Calu3 (cell line): ENCODE measurements around the gene SMDT1. TPM values are rescaled to one million over a fixed set of nuclear protein-coding genes. Genes with fewer than 3 reads are reported as not detected.
A peak's percentile ranks its signal among the peaks of the same experiment; 100 is the strongest.

ENCODE experiments used
- Bru-seq: library from RNA; stranded (reverse); fragments of 400-500 nt; gene quantifications from one replicate; lab custom pipeline; 2021; lab: Mats Ljungman, UMichigan
- BruChase-seq, 2 experiments: library from RNA; stranded (reverse); fragments of 400-500 nt; gene quantifications; one replicate each; lab custom pipeline; 2021; lab: Mats Ljungman, UMichigan
- BruUV-seq: library from RNA; stranded (reverse); fragments of 400-500 nt; replicated peaks from 2 replicates; lab custom pipeline; 2021; lab: Mats Ljungman, UMichigan
- CTCF ChIA-PET: fragments of 300-600 bp; sonication (Branson Sonifier 250); formaldehyde crosslinking; loops from one replicate; lab custom pipeline; 2022; ENCODE audit warnings: antibody characterized with exemption; lab: Charles Lee
- DNase-seq: peaks from one replicate; pipeline ENCODE4 v3.0.0; 2022
- H3K27ac Mint-ChIP-seq: one replicate; pipeline ENCODE4 v1.8.0; 2022; ENCODE audit warnings: mixed read lengths; ENCODE audit not compliant: unreplicated experiment
- H3K27me3 Mint-ChIP-seq: one replicate; pipeline ENCODE4 v1.8.0; 2022; ENCODE audit warnings: mixed read lengths; ENCODE audit not compliant: unreplicated experiment
- H3K36me3 Mint-ChIP-seq: one replicate; pipeline ENCODE4 v1.8.0; 2022; ENCODE audit warnings: mild to moderate bottlenecking, moderate library complexity, mixed read lengths; ENCODE audit not compliant: insufficient read depth, unreplicated experiment
- H3K4me1 Mint-ChIP-seq: one replicate; pipeline ENCODE4 v1.8.0; 2022; ENCODE audit warnings: mild to moderate bottlenecking, low read depth, mixed read lengths; ENCODE audit not compliant: unreplicated experiment
- H3K4me3 Mint-ChIP-seq: one replicate; pipeline ENCODE4 v1.8.0; 2022; ENCODE audit warnings: mild to moderate bottlenecking, low read depth, moderate library complexity, mixed read lengths; ENCODE audit not compliant: unreplicated experiment
- H3K9me3 Mint-ChIP-seq: one replicate; pipeline ENCODE4 v1.8.0; 2022; ENCODE audit warnings: low read depth, mixed read lengths; ENCODE audit not compliant: unreplicated experiment
- intact Hi-C: fragments of 100-400 bp; cut with micrococcal nuclease; formaldehyde crosslinking; loops from one replicate; pipeline ENCODE4 v1.10.0; 2022; ENCODE audit not compliant: unreplicated experiment
- long read RNA-seq: library from polyadenylated mRNA; stranded (forward); transcript quantifications from one replicate; pipeline ENCODE4 v2.0.0, GENCODE V29; 2022
- total RNA-seq: library from RNA; stranded (reverse); gene quantifications from 2 replicates; pipeline ENCODE4 v1.2.3, GENCODE V29; 2022
- TF ChIP-seq, protein P1 (sequence below): fragments of 200-600 bp; IDR thresholded peaks from one replicate; pipeline ENCODE4 v1.8.0; 2022; ENCODE audit warnings: antibody characterized with exemption; ENCODE audit not compliant: unreplicated experiment

The SMDT1 gene, protein sequence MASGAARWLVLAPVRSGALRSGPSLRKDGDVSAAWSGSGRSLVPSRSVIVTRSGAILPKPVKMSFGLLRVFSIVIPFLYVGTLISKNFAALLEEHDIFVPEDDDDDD
- total RNA-seq (60.8 and 65.5 TPM in 2 replicates), Bru-seq, nascent RNA (percentile 75 among the genes with signal in this experiment), BruChase-seq, experiment 1, labeled RNA remaining after a 6-hour chase (percentile 83 among the genes with signal in this experiment), BruChase-seq, experiment 2, labeled RNA remaining after a 2-hour chase (percentile 75 among the genes with signal in this experiment)
- long read RNA-seq, transcript SMDT1-201 (3 exons, 1,567 nt): major isoform, 84 of 96 reads
- long read RNA-seq, partial matches to known transcripts: 2 of 96 reads
- long read RNA-seq, other reads (novel, unspliced or antisense): 7 of 96 reads

DNA sequence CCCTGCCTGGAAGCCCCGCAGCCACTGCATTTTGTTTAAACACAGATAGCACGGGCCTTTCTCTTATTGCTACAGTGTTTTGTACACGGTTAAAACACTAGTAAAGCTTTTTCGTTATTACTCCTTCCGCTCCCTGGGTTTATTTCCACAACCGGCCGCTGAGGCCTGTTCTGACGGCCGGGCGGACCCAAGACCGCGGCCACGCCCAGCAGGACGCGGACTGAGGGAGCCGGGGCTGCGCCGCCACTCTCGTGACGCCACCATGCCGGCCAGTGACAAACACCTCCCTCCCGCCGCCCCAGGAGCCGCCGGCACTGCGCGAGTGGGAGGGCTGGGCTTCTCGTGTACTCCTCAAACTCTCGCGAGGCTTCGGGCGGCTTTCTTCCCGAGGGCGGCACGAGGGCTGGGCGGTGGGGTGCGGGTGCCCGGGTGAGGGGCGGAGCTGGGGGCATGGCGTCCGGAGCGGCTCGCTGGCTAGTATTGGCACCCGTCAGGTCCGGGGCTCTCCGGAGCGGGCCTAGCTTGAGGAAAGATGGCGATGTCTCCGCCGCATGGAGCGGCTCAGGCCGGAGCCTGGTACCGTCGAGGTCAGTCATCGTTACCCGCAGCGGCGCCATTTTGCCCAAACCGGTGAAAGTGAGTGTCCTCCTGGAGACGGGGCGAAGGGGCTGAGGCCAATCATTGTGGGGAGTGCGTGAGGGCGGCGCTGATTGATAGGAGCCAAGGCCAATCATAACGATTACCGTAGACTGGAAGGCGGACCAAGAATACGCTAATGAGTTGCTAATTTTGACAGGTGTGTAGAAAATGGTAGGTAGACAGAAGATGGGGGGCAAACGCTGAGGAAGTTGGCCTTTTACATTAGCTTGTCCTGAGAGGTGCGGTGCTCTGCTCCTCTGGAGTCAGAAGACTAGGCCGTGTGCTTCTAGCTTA is at the start of gene SMDT1:
SMDT1 (plus strand) TSS at position 382 of the 933 bp plus-strand sequence; CDS start at position 451, 69 bp downstream.
- TF ChIP-seq, protein P1, sequence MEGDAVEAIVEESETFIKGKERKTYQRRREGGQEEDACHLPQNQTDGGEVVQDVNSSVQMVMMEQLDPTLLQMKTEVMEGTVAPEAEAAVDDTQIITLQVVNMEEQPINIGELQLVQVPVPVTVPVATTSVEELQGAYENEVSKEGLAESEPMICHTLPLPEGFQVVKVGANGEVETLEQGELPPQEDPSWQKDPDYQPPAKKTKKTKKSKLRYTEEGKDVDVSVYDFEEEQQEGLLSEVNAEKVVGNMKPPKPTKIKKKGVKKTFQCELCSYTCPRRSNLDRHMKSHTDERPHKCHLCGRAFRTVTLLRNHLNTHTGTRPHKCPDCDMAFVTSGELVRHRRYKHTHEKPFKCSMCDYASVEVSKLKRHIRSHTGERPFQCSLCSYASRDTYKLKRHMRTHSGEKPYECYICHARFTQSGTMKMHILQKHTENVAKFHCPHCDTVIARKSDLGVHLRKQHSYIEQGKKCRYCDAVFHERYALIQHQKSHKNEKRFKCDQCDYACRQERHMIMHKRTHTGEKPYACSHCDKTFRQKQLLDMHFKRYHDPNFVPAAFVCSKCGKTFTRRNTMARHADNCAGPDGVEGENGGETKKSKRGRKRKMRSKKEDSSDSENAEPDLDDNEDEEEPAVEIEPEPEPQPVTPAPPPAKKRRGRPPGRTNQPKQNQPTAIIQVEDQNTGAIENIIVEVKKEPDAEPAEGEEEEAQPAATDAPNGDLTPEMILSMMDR: no peak
- Mint-ChIP-seq H3K4me1 (no peaks in the 10 kb centered on the region), H3K9me3 (no peaks in the 10 kb centered on the region), H3K27ac (peak within 1 kb of the TSS; percentile 96), H3K27me3 (no peaks in the 10 kb centered on the region), H3K4me3 (peak within 1 kb of the TSS; percentile 91), H3K36me3 (peaks cover 19% of the 10 kb centered on the region)
- BruUV-seq: TSS peak; percentile 83
- CTCF ChIA-PET: interaction anchor here (3.1 kb wide), 1 partner anchor 11 kb away, joined by 17 read pairs; the partner anchor contains the start of gene NDUFA6
- intact Hi-C loops: no loop called here
- DNase-seq: peak; percentile 97

- BruUV-seq: no TSS peak
- Mint-ChIP-seq H3K9me3 (peaks cover 3% of the 10 kb centered on the region), H3K27ac (no peak overlapping the region), H3K36me3 (no peaks in the 10 kb centered on the region), H3K4me1 (no peaks in the 10 kb centered on the region), H3K4me3 (no peak overlapping the region), H3K27me3 (no peaks in the 10 kb centered on the region)
- DNase-seq: no peak
- CTCF ChIA-PET: interaction anchor here (0.6 kb wide), 1 partner anchor 437 kb away, joined by 6 read pairs; no protein-coding TSS in a partner anchor
- intact Hi-C loops: no loop called here
- TF ChIP-seq, protein P1: no peak
Observed at GRCh38 chr22:42033263-42034181, 46.0 kb upstream of the SMDT1 start.

GRCh38 chr22:42035256-42035655 is 44.2 kb upstream of the SMDT1 start:
- CTCF ChIA-PET: interaction anchor here (0.7 kb wide), 1 partner anchor 161 kb away, joined by 3 read pairs; no protein-coding TSS in a partner anchor
- BruUV-seq: no TSS peak
- no peak for DNase-seq
- H3K27ac Mint-ChIP-seq: no peak overlapping the region
- no peak overlapping the region for H3K4me3 Mint-ChIP-seq
- H3K27me3 Mint-ChIP-seq: no peaks in the 10 kb centered on the region
- H3K9me3 Mint-ChIP-seq: peaks cover 3% of the 10 kb centered on the region
- no peaks in the 10 kb centered on the region for H3K36me3 Mint-ChIP-seq
- intact Hi-C loops: no loop called here
- no peaks in the 10 kb centered on the region for H3K4me1 Mint-ChIP-seq
- TF ChIP-seq, protein P1: no peak
